ENCODE results near the gene RNF130. TPM values are rescaled to one million over a fixed set of nuclear protein-coding genes. Genes with fewer than 3 reads are reported as not detected.
"Not testable (repeated sequence)": the region's sequence is repeated elsewhere in the genome, so short reads cannot be mapped to it uniquely, and the experiment has no call there.

The RNF130 gene
- total and polyA plus RNA-seq, 7 donors, result 34.3 to 144 (median 64.1) TPM

DNA sequence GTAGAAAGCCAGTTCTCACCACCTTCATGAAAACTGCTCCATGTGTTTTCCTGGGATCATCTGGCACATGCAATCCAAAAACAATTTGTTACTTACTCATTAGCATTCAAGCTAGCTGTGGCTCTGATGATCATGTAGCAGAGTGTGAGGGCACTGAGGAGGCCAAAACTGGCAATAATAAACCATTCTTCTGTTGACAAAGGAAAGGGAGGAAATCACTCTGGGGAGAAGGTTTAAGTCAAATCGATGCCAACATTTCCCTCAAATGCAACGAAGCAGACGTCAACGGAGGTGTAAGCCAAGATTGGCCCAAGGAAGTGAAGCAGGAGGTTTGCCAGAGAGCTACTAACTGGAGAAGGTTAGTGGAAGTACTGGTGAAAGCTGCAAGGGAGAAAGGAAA is 108.2 kb downstream of the RNF130 start:
- Histone ChIP-seq H3K27me3 (no peaks in the 10 kb centered on the region), H3K36me3 (peaks cover 8 to 70% (median 28%) of the 10 kb centered on the region in 4 donors), H3K27ac (no peak overlapping the region), H3K4me3 (no peak overlapping the region), H3K4me1 (no peaks in the 10 kb centered on the region), H3K9me3 (no peaks in the 10 kb centered on the region)
- 92% methylated on average over 4 of the region's 4 CpGs for WGBS, 2 donors
- TF ChIP-seq POLR2AphosphoS5 (IDR thresholded peaks at IDR 0.05), result no peak
- TF ChIP-seq, protein P1, sequence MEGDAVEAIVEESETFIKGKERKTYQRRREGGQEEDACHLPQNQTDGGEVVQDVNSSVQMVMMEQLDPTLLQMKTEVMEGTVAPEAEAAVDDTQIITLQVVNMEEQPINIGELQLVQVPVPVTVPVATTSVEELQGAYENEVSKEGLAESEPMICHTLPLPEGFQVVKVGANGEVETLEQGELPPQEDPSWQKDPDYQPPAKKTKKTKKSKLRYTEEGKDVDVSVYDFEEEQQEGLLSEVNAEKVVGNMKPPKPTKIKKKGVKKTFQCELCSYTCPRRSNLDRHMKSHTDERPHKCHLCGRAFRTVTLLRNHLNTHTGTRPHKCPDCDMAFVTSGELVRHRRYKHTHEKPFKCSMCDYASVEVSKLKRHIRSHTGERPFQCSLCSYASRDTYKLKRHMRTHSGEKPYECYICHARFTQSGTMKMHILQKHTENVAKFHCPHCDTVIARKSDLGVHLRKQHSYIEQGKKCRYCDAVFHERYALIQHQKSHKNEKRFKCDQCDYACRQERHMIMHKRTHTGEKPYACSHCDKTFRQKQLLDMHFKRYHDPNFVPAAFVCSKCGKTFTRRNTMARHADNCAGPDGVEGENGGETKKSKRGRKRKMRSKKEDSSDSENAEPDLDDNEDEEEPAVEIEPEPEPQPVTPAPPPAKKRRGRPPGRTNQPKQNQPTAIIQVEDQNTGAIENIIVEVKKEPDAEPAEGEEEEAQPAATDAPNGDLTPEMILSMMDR (IDR thresholded peaks at IDR 0.05), result no peak
- no peak for TF ChIP-seq POLR2A (IDR thresholded peaks at IDR 0.05)
- no peak for TF ChIP-seq EP300 (IDR thresholded peaks at IDR 0.05)
- no peak for DNase-seq
- intact Hi-C loops (cut with DNase I), result no loop called here

DNA sequence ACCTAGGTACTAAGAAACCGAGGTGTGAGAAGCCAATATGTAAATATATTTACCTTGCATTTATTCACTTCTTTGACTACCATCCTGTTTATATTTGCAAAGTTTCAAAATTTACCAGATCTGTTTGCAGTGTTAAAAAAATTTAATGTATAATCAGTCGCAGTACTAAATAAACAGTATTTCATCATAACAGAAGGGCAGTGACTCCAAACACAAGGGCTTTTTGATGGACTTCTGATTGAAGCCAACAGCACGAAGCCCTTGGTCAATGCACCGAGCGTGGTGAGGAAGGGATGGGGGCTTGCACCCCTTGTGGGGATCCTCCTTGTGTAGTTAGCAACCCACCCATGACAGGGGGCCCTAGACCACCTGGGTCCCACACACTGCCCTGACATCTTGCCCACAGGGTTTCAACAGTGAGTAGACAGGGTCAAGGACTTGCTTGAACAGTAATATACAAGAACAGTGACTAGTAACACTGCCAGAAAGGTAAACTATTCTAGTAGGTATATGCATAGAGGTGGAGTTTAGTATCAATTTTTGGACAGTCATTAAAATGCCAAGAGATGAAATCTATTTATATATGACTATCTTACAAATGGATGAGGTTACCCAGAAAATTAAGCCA is 111.2 kb downstream of the RNF130 start:
- TF ChIP-seq, protein P1 (IDR thresholded peaks at IDR 0.05), result no peak
- no peak for TF ChIP-seq EP300 (IDR thresholded peaks at IDR 0.05)
- TF ChIP-seq POLR2A (IDR thresholded peaks at IDR 0.05), result no peak
- TF ChIP-seq POLR2AphosphoS5 (IDR thresholded peaks at IDR 0.05), result no peak
- no peak overlapping the region for H3K4me3 ChIP-seq
- WGBS, 2 donors, result 89 to 95% methylated on average over 5 of the region's 5 CpGs
- intact Hi-C loops (cut with DNase I), result no loop called here
- no peak for DNase-seq
- no peaks in the 10 kb centered on the region for H3K9me3 ChIP-seq
- no peaks in the 10 kb centered on the region for H3K4me1 ChIP-seq
- H3K36me3 ChIP-seq, result peaks cover 0 to 53% (median 16%) of the 10 kb centered on the region in 4 donors
- H3K27me3 ChIP-seq, result no peaks in the 10 kb centered on the region
- H3K27ac ChIP-seq, result no peak overlapping the region

DNA sequence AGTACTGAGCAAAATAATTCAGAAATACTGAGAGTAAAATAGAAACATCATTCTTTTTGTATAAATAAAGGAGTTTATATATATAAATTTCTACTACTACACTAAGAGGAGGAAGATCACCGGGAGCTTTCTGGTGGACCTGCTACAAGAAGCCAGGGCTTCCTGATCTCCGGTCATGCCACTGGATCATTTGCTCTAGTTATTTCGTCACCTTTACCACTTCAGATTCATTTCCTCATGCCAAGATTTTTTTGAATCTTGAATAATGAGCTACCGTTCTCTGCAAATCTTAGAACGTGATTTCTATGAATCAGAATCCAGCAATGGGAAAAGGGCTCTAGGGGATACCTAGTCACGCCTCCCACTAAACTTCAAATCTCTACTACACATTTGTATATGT is 111.9 kb downstream of the RNF130 start:
- intact Hi-C loops (cut with DNase I), result no loop called here
- Histone ChIP-seq H3K27me3 (no peaks in the 10 kb centered on the region), H3K4me1 (no peaks in the 10 kb centered on the region)

DNA sequence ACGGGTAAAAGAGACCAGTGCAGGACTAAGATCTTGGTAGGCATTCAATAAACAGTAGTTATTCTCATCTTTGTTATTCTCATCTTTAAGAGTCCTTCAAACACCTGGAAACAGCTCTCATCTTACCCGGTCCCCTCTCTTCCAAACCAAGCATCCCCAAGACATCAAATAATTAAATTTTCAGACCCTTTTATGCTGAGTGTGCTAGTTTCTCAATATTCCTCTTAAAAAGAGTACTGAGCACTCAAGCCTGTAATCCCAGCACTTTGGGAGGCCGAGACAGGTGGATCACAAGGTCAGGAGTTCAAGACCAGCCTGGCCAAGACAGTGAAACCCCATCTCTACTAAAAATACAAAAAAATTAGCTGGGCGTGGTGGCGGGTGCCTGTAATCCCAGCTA is 112.4 kb downstream of the RNF130 start:
- H3K27ac ChIP-seq; H3K27me3 ChIP-seq; H3K4me3 ChIP-seq; H3K4me1 ChIP-seq; H3K9me3 ChIP-seq; intact Hi-C loops (cut with DNase I); DNase-seq: not testable (repeated sequence)
- 95 to 97% methylated on average over 5 of the region's 5 CpGs for WGBS, 2 donors
- peaks cover 0 to 58% (median 17%) of the 10 kb centered on the region in 4 donors for H3K36me3 ChIP-seq

More for the DNA sequence above, 111.9 kb downstream of the RNF130 start:
- TF ChIP-seq EP300 (IDR thresholded peaks at IDR 0.05) (no peak), POLR2A (IDR thresholded peaks at IDR 0.05) (no peak), POLR2AphosphoS5 (IDR thresholded peaks at IDR 0.05) (no peak)
- TF ChIP-seq, protein P1 (IDR thresholded peaks at IDR 0.05), result no peak
- no peak for DNase-seq
- Histone ChIP-seq H3K36me3 (peaks cover 0 to 54% (median 17%) of the 10 kb centered on the region in 4 donors), H3K4me3 (no peak overlapping the region), H3K9me3 (no peaks in the 10 kb centered on the region), H3K27ac (no peak overlapping the region)
- WGBS, 2 donors, result 90% methylated on average over 6 of the region's 6 CpGs

DNA sequence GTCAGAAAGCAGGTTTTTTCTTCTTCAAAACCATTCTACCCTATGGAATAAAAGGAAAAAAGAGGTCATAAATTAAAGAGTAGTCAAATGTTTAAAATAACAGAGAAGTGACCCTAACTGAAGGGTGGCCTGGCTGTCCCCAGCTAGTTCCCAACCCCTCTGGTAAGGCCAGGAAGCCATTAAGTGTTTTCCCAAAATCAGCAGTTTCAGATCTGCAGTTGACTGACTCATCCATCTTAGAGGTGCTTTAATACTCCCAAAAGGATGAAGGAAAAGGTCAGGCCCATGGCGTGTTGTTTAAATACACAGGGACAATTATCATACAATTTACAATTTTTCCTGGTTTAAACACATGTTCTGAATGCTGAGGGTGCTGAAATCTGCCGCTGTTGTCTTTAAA is 115.9 kb downstream of the RNF130 start:
- H3K36me3 ChIP-seq, result peaks cover 0 to 39% (median 3%) of the 10 kb centered on the region in 4 donors
- H3K4me1 ChIP-seq, result no peaks in the 10 kb centered on the region
- H3K27me3 ChIP-seq, result no peaks in the 10 kb centered on the region
- H3K27ac ChIP-seq, result no peak overlapping the region
- no peak overlapping the region for H3K4me3 ChIP-seq
- no peak for DNase-seq
- H3K9me3 ChIP-seq, result no peaks in the 10 kb centered on the region
- TF ChIP-seq EP300 (IDR thresholded peaks at IDR 0.05) (no peak), POLR2AphosphoS5 (IDR thresholded peaks at IDR 0.05) (no peak), POLR2A (IDR thresholded peaks at IDR 0.05) (no peak)
- TF ChIP-seq, protein P1 (IDR thresholded peaks at IDR 0.05), result no peak
- 75 to 85% methylated on average over 2 of the region's 2 CpGs for WGBS, 2 donors
- intact Hi-C loops (cut with DNase I), result no loop called here
